ENCODE results near the gene CCDC57. TPM values are rescaled to one million over a fixed set of nuclear protein-coding genes. Genes with fewer than 3 reads are reported as not detected.

Gene CCDC57
- total and polyA plus RNA-seq, 2 of the 4 experiments (the other 2 are of a cell fraction), result 7.3 to 31.3 TPM

- TF ChIP-seq MXI1 (IDR thresholded peaks at IDR 0.05; ENCODE audit: borderline replicate concordance, low read depth, low read length), result no peak
These were observed 12.9 kb upstream of the CCDC57 start (continued) for GRCh38 chr17:82225368-82226029.

GRCh38 chr17:82224666-82225065, 12.0 kb upstream of the CCDC57 start:
- H3K36me3 ChIP-seq (ENCODE audit: control insufficient read depth, insufficient read depth, low read length), result no peaks in the 10 kb centered on the region
- ChIA-PET CTCF (no interaction called here), POLR2A (ENCODE audit: unreplicated experiment) (no interaction called here)
- peaks cover 0 to 41% of the 10 kb centered on the region in 2 experiments; a peak in 3 of 4 replicates for H3K79me1 ChIP-seq (ENCODE audit: low read depth in 1 of 2, low read length in 2 of 2)
- H4K91ac ChIP-seq (ENCODE audit: insufficient read depth, low read depth, low read length), result no peak overlapping the region
- dilution Hi-C loops (cut with HindIII; ENCODE audit: low sequenced_read_pairs, unreplicated experiment) (no loop called here), intact Hi-C loops (cut with micrococcal nuclease) (no loop called here), in situ Hi-C loops (cut with MboI; ENCODE audit: low sequenced_read_pairs) (no loop called here)
- H2BK5ac ChIP-seq (ENCODE audit: low read depth, low read length, poor library complexity, severe bottlenecking), result no peak overlapping the region
- peaks cover 7% of the 10 kb centered on the region for H3K4me1 ChIP-seq (ENCODE audit: control insufficient read depth, insufficient read depth, low read length)
- H3K27me3 ChIP-seq (ENCODE audit: control insufficient read depth, insufficient read depth, low read length), result no peaks in the 10 kb centered on the region
- H2AK9ac ChIP-seq (replicated peaks; ENCODE audit: low read depth, low read length, poor library complexity), result no peak overlapping the region
- no peak overlapping the region for H2AK5ac ChIP-seq (ENCODE audit: low read depth, low read length)
- H3K23ac ChIP-seq (ENCODE audit: low read depth, low read length), result no peak overlapping the region
- no peaks in the 10 kb centered on the region; the same call in 1 of the 2 replicates for H3K9me1 ChIP-seq (ENCODE audit: insufficient read depth, low read length)
- no peak overlapping the region for H4K5ac ChIP-seq (ENCODE audit: low read depth, low read length)
- no peak overlapping the region for H3K4me2 ChIP-seq (ENCODE audit: low read depth, low read length)
- DNase-seq (no peak), ATAC-seq (ENCODE audit: low read depth) (no peak)
- no peak overlapping the region for H2BK20ac ChIP-seq (ENCODE audit: low read depth, low read length)
- no peak overlapping the region for H3K27ac ChIP-seq (ENCODE audit: insufficient read depth, low read length)
- no peak overlapping the region for H3K18ac ChIP-seq (ENCODE audit: low read depth, low read length)
- H3K9ac ChIP-seq (ENCODE audit: low read depth, low read length), result no peak overlapping the region
- no peak overlapping the region for H3K56ac ChIP-seq (ENCODE audit: extremely low read depth, insufficient read depth, low read length)
- 59% methylated on average over 3 of the region's 8 CpGs; no CpG with 5 or more reads in 1 of the 2 experiments for WGBS, 2 experiments (ENCODE audit: extremely low coverage in 2 of 2, insufficient read length in 1 of 2)
- H3K4me3 ChIP-seq (ENCODE audit: insufficient read depth, low read depth, low read length), result no peak overlapping the region
- no peak overlapping the region for H3K14ac ChIP-seq (replicated peaks; ENCODE audit: low read depth, low read length)
- no peak overlapping the region for H2BK120ac ChIP-seq (ENCODE audit: low read depth, low read length)
- H4K8ac ChIP-seq (ENCODE audit: low read depth in 2 of 2, low read length in 2 of 2), result no peak overlapping the region
- no peak overlapping the region for H2BK15ac ChIP-seq (ENCODE audit: low read depth, low read length)
- H2AFZ ChIP-seq (replicated peaks; ENCODE audit: low read length, poor library complexity), result no peak overlapping the region
- no peaks in the 10 kb centered on the region for H3K9me3 ChIP-seq (ENCODE audit: control insufficient read depth, insufficient read depth, low read length)
- no TSS peak for BruUV-seq (replicated peaks)
- H4K20me1 ChIP-seq (ENCODE audit: insufficient read depth, low read length), result peaks cover 8% of the 10 kb centered on the region
- no peak overlapping the region for H3K4ac ChIP-seq (ENCODE audit: low read depth, low read length)
- TF ChIP-seq SMC3 (IDR thresholded peaks at IDR 0.05; ENCODE audit: low read depth, low read length), result no peak
- TF ChIP-seq RAD21 (IDR thresholded peaks at IDR 0.05; ENCODE audit: low read length), result no peak
- no peak for TF ChIP-seq CTCF (conservative IDR thresholded peaks at IDR 0.05; ENCODE audit: low read depth, low read length)
- TF ChIP-seq BHLHE40 (IDR thresholded peaks at IDR 0.05; ENCODE audit: low read depth, low read length), result no peak
- no peak for TF ChIP-seq NFE2L2 (IDR thresholded peaks at IDR 0.05; ENCODE audit: low read depth, low read length)
- no peak for TF ChIP-seq RCOR1 (IDR thresholded peaks at IDR 0.05; ENCODE audit: insufficient replicate concordance, low read length)
- no peak for TF ChIP-seq CEBPB (IDR thresholded peaks at IDR 0.05; ENCODE audit: low read depth, low read length)
- TF ChIP-seq MAFK (IDR thresholded peaks at IDR 0.05; ENCODE audit: low read depth, low read length), result no peak
- TF ChIP-seq RFX5 (IDR thresholded peaks at IDR 0.05; ENCODE audit: low read depth, low read length), result no peak
- TF ChIP-seq FOS (IDR thresholded peaks at IDR 0.05; ENCODE audit: low read depth, low read length), result no peak
- no peak for TF ChIP-seq CHD1 (IDR thresholded peaks at IDR 0.05; ENCODE audit: low read depth, low read length)
- TF ChIP-seq USF2 (IDR thresholded peaks at IDR 0.05; ENCODE audit: low read depth, low read length), result no peak
- no peak for TF ChIP-seq ELK1 (IDR thresholded peaks at IDR 0.05; ENCODE audit: borderline replicate concordance, low read depth, low read length)

Data from IMR-90 (cell line).